Calu3 (cell line): ENCODE results near the gene MED27. TPM values are rescaled to one million over a fixed set of nuclear protein-coding genes. Genes with fewer than 3 reads are reported as not detected.
"Not testable (repeated sequence)": the region's sequence is repeated elsewhere in the genome, so short reads cannot be mapped to it uniquely, and the experiment has no call there.

Experiments used
- BruUV-seq: library from RNA; stranded (reverse); fragments of 400-500 nt; replicated peaks from 2 replicates; lab custom pipeline; 2021; lab: Mats Ljungman, UMichigan
- CTCF ChIA-PET: fragments of 300-600 bp; sonication (Branson Sonifier 250); formaldehyde crosslinking; loops from one replicate; lab custom pipeline; 2022; ENCODE audit warnings: antibody characterized with exemption; lab: Charles Lee
- DNase-seq: peaks from one replicate; pipeline ENCODE4 v3.0.0; 2022
- H3K27ac Mint-ChIP-seq: one replicate; pipeline ENCODE4 v1.8.0; 2022; ENCODE audit warnings: mixed read lengths; ENCODE audit not compliant: unreplicated experiment
- H3K27me3 Mint-ChIP-seq: one replicate; pipeline ENCODE4 v1.8.0; 2022; ENCODE audit warnings: mixed read lengths; ENCODE audit not compliant: unreplicated experiment
- H3K36me3 Mint-ChIP-seq: one replicate; pipeline ENCODE4 v1.8.0; 2022; ENCODE audit warnings: mild to moderate bottlenecking, moderate library complexity, mixed read lengths; ENCODE audit not compliant: insufficient read depth, unreplicated experiment
- H3K4me1 Mint-ChIP-seq: one replicate; pipeline ENCODE4 v1.8.0; 2022; ENCODE audit warnings: mild to moderate bottlenecking, low read depth, mixed read lengths; ENCODE audit not compliant: unreplicated experiment
- H3K4me3 Mint-ChIP-seq: one replicate; pipeline ENCODE4 v1.8.0; 2022; ENCODE audit warnings: mild to moderate bottlenecking, low read depth, moderate library complexity, mixed read lengths; ENCODE audit not compliant: unreplicated experiment
- H3K9me3 Mint-ChIP-seq: one replicate; pipeline ENCODE4 v1.8.0; 2022; ENCODE audit warnings: low read depth, mixed read lengths; ENCODE audit not compliant: unreplicated experiment
- CTCF ChIP-seq: fragments of 200-600 bp; IDR thresholded peaks from one replicate; pipeline ENCODE4 v1.8.0; 2022; ENCODE audit warnings: antibody characterized with exemption; ENCODE audit not compliant: unreplicated experiment
- intact Hi-C: fragments of 100-400 bp; cut with micrococcal nuclease; formaldehyde crosslinking; loops from one replicate; pipeline ENCODE4 v1.10.0; 2022; ENCODE audit not compliant: unreplicated experiment
- total RNA-seq: library from RNA; stranded (reverse); gene quantifications from 2 replicates; pipeline ENCODE4 v1.2.3, GENCODE V29; 2022

Gene MED27
- total RNA-seq, 1 experiment from 2014 or later, result 19.3 TPM

DNA sequence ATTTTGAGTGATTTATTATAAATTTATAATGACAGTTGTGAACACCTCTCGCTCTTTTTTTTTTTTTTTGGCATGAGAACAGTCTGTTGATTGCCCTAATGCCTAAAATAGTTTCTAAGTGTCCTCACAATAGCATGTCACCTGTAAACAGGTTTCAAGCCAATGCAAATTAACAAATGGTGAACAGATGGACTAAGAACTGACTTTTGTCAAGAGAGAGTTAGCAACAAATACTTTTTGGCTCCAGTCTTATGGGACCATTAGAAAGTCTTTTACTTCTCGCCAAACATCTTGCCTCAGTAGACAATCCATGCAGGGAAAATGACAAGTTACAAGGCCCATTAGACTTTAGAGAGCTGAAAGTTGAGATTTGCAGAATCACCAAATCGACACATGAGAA lies 67.8 kb downstream of the MED27 start:
- Mint-ChIP-seq H3K9me3 (no peaks in the 10 kb centered on the region), H3K4me3 (no peak overlapping the region), H3K27ac (no peak overlapping the region), H3K4me1 (peaks cover 9% of the 10 kb centered on the region), H3K36me3 (no peaks in the 10 kb centered on the region), H3K27me3 (no peaks in the 10 kb centered on the region)
- TF ChIP-seq CTCF, result no peak
- DNase-seq, result no peak
- no TSS peak for BruUV-seq
- intact Hi-C loops, result no loop called here
- CTCF ChIA-PET, result no interaction called here

- Mint-ChIP-seq H3K4me1 (peaks cover 9% of the 10 kb centered on the region), H3K4me3 (no peak overlapping the region), H3K27ac (no peak overlapping the region), H3K36me3 (no peaks in the 10 kb centered on the region), H3K9me3 (no peaks in the 10 kb centered on the region), H3K27me3 (no peaks in the 10 kb centered on the region)
- no peak for TF ChIP-seq CTCF
- BruUV-seq, result no TSS peak
- intact Hi-C loops, result no loop called here
- DNase-seq, result no peak
- CTCF ChIA-PET, result no interaction called here
These were observed 68.4 kb downstream of the MED27 start for GRCh38 chr9:132011309-132011708.

DNA sequence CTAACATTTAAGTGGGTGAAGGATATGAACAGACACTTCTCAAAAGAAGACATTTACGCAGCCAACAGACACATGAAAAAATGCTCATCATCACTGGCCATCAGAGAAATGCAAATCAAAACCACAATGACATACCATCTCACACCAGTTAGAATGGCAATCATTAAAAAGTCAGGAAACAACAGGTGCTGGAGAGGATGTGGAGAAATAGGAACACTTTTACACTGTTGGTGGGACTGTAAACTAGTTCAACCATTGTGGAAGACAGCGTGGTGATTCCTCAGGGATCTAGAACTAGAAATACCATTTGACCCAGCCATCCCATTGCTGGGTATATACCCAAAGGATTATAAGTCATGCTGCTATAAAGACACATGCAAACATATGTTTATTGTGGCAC lies 69.5 kb downstream of the MED27 start:
- BruUV-seq, intact Hi-C loops, H3K4me1 Mint-ChIP-seq, H3K36me3 Mint-ChIP-seq, CTCF ChIA-PET, H3K27ac Mint-ChIP-seq, H3K9me3 Mint-ChIP-seq, DNase-seq, H3K27me3 Mint-ChIP-seq, H3K4me3 Mint-ChIP-seq: not testable (repeated sequence)

- BruUV-seq, result no TSS peak
- no peak overlapping the region for H3K4me3 Mint-ChIP-seq
- no peaks in the 10 kb centered on the region for H3K9me3 Mint-ChIP-seq
- H3K36me3 Mint-ChIP-seq, result no peaks in the 10 kb centered on the region
- CTCF ChIA-PET, result no interaction called here
- no peak overlapping the region for H3K27ac Mint-ChIP-seq
- DNase-seq, result no peak
- intact Hi-C loops, result no loop called here
- H3K27me3 Mint-ChIP-seq, result no peaks in the 10 kb centered on the region
- peaks cover 9% of the 10 kb centered on the region for H3K4me1 Mint-ChIP-seq
- TF ChIP-seq CTCF, result no peak
These were observed 70.5 kb downstream of the MED27 start for GRCh38 chr9:132008855-132009812.

DNA sequence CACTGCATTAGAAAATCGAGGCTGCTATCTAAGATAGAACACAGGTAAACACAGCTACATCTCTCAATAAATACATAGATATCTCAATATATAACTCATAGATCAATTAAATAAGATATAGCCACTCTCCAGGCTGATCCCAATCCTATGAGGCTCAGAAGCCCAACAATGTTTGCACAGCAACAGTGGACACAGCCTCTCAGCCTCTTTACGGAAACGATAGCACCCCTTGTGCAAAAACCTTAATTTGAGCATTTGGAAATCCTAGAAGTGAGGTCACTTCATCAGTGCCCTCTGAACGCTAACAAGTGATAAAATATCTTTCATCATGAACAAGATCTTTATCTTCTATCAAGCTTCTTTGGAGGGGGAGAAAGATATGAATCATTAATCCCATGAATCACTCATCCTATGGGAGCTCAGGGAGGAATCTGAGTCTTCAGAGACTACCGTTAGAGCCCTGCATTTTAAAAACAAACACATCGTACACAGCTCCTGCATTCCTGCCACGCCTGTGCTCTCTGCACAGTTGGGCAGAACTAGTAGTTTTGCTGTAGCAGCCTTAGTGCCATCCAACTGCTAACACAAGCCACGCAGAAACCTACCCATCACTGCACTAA lies 71.4 kb downstream of the MED27 start:
- no TSS peak for BruUV-seq
- H3K4me3 Mint-ChIP-seq, result no peak overlapping the region
- H3K36me3 Mint-ChIP-seq, result no peaks in the 10 kb centered on the region
- H3K4me1 Mint-ChIP-seq, result peaks cover 9% of the 10 kb centered on the region
- intact Hi-C loops, result no loop called here
- DNase-seq, result no peak
- CTCF ChIA-PET, result no interaction called here
- H3K27me3 Mint-ChIP-seq, result no peaks in the 10 kb centered on the region
- H3K9me3 Mint-ChIP-seq, result no peaks in the 10 kb centered on the region
- TF ChIP-seq CTCF, result no peak
- no peak overlapping the region for H3K27ac Mint-ChIP-seq
